MM.1S (cell line): ENCODE data around the gene WWC2.

Experiments used
- CTCF ChIP-seq: fragments of 300-600 bp; sonication (generic); IDR thresholded peaks from 2 replicates; pipeline ENCODE4 v1.5.1; 2016; ENCODE audit warnings: antibody characterized with exemption, low read length, mixed read lengths
- EZH2 ChIP-seq: fragments of 300-600 bp; sonication (generic); optimal IDR thresholded peaks from 2 replicates; pipeline ENCODE3; 2017; ENCODE audit warnings: low read depth, mild to moderate bottlenecking, antibody characterized with exemption, low read length, mixed read lengths
- EZH2phosphoT487 ChIP-seq: fragments of 300-600 bp; sonication (generic); IDR thresholded peaks from 2 replicates; pipeline ENCODE4 v1.6.1; 2018; ENCODE audit warnings: antibody characterized with exemption, low read length

GRCh38 chr4:183205193-183205592 lies 106.1 kb downstream of the WWC2 start:
- TF ChIP-seq CTCF (no peak), EZH2 (no peak), EZH2phosphoT487 (no peak)
